Measurements from ENCODE around the gene GCG. TPM values are rescaled to one million over a fixed set of nuclear protein-coding genes. Genes with fewer than 3 reads are reported as not detected.
A peak's percentile ranks its signal among the peaks of the same experiment; 100 is the strongest.

Gene GCG
- total RNA-seq, 4 donors from 2014 or later = 5.0 to 209 (median 88.5) TPM

GRCh38 chr2:162116352-162116751 is 35.7 kb downstream of the GCG start:
- H3K4me1 ChIP-seq = peaks cover 0 to 10% (median 0%) of the 10 kb centered on the region in 4 donors
- no peaks in the 10 kb centered on the region for H3K27me3 ChIP-seq
- DNase-seq = no peak
- no peak for TF ChIP-seq POLR2A (IDR thresholded peaks at IDR 0.05)
- TF ChIP-seq CTCF (IDR thresholded peaks at IDR 0.05) = no peak
- H3K9me3 ChIP-seq = no peaks in the 10 kb centered on the region
- H3K27ac ChIP-seq = no peak overlapping the region
- no peak overlapping the region for H3K4me3 ChIP-seq
- no peaks in the 10 kb centered on the region for H3K36me3 ChIP-seq

GRCh38 chr2:162115076-162115475 is 37.0 kb downstream of the GCG start:
- no peaks in the 10 kb centered on the region for H3K36me3 ChIP-seq
- no peak for DNase-seq
- H3K27ac ChIP-seq = no peak overlapping the region
- H3K9me3 ChIP-seq = no peaks in the 10 kb centered on the region
- H3K27me3 ChIP-seq = no peaks in the 10 kb centered on the region
- no peak for TF ChIP-seq POLR2A (IDR thresholded peaks at IDR 0.05)
- no peak for TF ChIP-seq CTCF (IDR thresholded peaks at IDR 0.05)
- no peak overlapping the region for H3K4me3 ChIP-seq
- H3K4me1 ChIP-seq = peaks cover 0 to 10% (median 0%) of the 10 kb centered on the region in 4 donors

- DNase-seq = no peak
- Histone ChIP-seq H3K36me3 (no peaks in the 10 kb centered on the region), H3K27me3 (no peaks in the 10 kb centered on the region), H3K9me3 (no peaks in the 10 kb centered on the region), H3K4me3 (no peak overlapping the region), H3K27ac (peak overlapping the region in 1 of 4 donors; percentile 0), H3K4me1 (peaks cover 0 to 10% (median 0%) of the 10 kb centered on the region in 4 donors)
- TF ChIP-seq POLR2A (IDR thresholded peaks at IDR 0.05) = no peak
- TF ChIP-seq CTCF (IDR thresholded peaks at IDR 0.05) = no peak
Measured at GRCh38 chr2:162114271-162114670, 37.8 kb downstream of the GCG start.

- H3K4me3 ChIP-seq = no peak overlapping the region
- peak overlapping the region in 1 of 4 donors; percentile 0 for H3K27ac ChIP-seq
- H3K4me1 ChIP-seq = peaks cover 0 to 7% (median 0%) of the 10 kb centered on the region in 4 donors
- no peak for DNase-seq
- H3K27me3 ChIP-seq = no peaks in the 10 kb centered on the region
- no peaks in the 10 kb centered on the region for H3K36me3 ChIP-seq
- no peak for TF ChIP-seq CTCF (IDR thresholded peaks at IDR 0.05)
- no peak for TF ChIP-seq POLR2A (IDR thresholded peaks at IDR 0.05)
- H3K9me3 ChIP-seq = no peaks in the 10 kb centered on the region
Measured at GRCh38 chr2:162113776-162114168, 38.3 kb downstream of the GCG start.

GRCh38 chr2:162113088-162113775 is 38.8 kb downstream of the GCG start:
- H3K4me3 ChIP-seq = no peak overlapping the region
- no peaks in the 10 kb centered on the region for H3K27me3 ChIP-seq
- H3K36me3 ChIP-seq = no peaks in the 10 kb centered on the region
- no peak for DNase-seq
- no peak for TF ChIP-seq CTCF (IDR thresholded peaks at IDR 0.05)
- TF ChIP-seq POLR2A (IDR thresholded peaks at IDR 0.05) = no peak
- peaks cover 0 to 2% (median 0%) of the 10 kb centered on the region in 4 donors for H3K4me1 ChIP-seq
- no peak overlapping the region for H3K27ac ChIP-seq
- no peaks in the 10 kb centered on the region for H3K9me3 ChIP-seq
